CD14-positive monocyte (primary cell): ENCODE results near the gene ABTB1. TPM values are rescaled to one million over a fixed set of nuclear protein-coding genes. Genes with fewer than 3 reads are reported as not detected.
A peak's percentile ranks its signal among the peaks of the same experiment; 100 is the strongest.

Experiments used
- DNase-seq, 3 donors: peaks; one replicate each; pipeline ENCODE4 v3.0.0-alpha.2; 2011 to 2022
- H2AFZ ChIP-seq: 2 replicates; pipeline ENCODE4 v1.6.0; 2012; ENCODE audit warnings: mild to moderate bottlenecking, low read depth, low read length, inconsistent platforms; ENCODE audit not compliant: insufficient read depth, poor library complexity, severe bottlenecking
- H3K27ac ChIP-seq, 2 donors: 1 replicate in 1 of 2; 2 replicates in 1 of 2; pipeline ENCODE4 v1.5.1; 2012 to 2013; ENCODE audit warnings: low read length in 2 of 2, control low read depth in 1 of 2, inconsistent platforms in 1 of 2, low read depth in 1 of 2, mild to moderate bottlenecking in 1 of 2
- H3K27me3 ChIP-seq, 2 donors: one replicate each; pipeline versions ENCODE4 v1.6.0 to v1.6.1; 2011 to 2013; ENCODE audit warnings: low read length in 2 of 2; ENCODE audit not compliant: control insufficient read depth in 2 of 2, insufficient read depth in 2 of 2
- H3K36me3 ChIP-seq, 2 donors: replicated peaks in 1 of 2; 1 replicate in 1 of 2; 2 replicates in 1 of 2; pipeline versions ENCODE4 v1.5.1 to v1.6.1; 2012 to 2013; ENCODE audit warnings: low read length in 2 of 2, control low read depth in 1 of 2, inconsistent platforms in 1 of 2, mild to moderate bottlenecking in 1 of 2; ENCODE audit not compliant: insufficient read depth in 2 of 2, control insufficient read depth in 1 of 2
- H3K4me1 ChIP-seq, 2 donors: 1 replicate in 1 of 2; 2 replicates in 1 of 2; pipeline versions ENCODE4 v1.5.1 to v1.6.1; 2012 to 2013; ENCODE audit warnings: low read length in 2 of 2, control low read depth in 1 of 2, inconsistent platforms in 1 of 2, mild to moderate bottlenecking in 1 of 2, moderate library complexity in 1 of 2; ENCODE audit not compliant: insufficient read depth in 2 of 2, control insufficient read depth in 1 of 2
- H3K4me2 ChIP-seq: replicated peaks from 2 replicates; pipeline ENCODE3; 2012; ENCODE audit warnings: low read length, moderate library complexity, mild to moderate bottlenecking; ENCODE audit not compliant: poor library complexity, severe bottlenecking; ENCODE audit errors: extremely low read depth
- H3K4me3 ChIP-seq, 3 experiments: fragments of 200-600 bp in 1 of 3; sonication (generic) in 1 of 3; replicated peaks in 1 of 3; 1 replicate in 2 of 3; 2 replicates in 1 of 3; pipeline ENCODE4 v1.5.1; 2011 to 2013; ENCODE audit warnings: low read length in 3 of 3, mild to moderate bottlenecking in 3 of 3, control low read depth in 2 of 3, low read depth in 2 of 3, inconsistent platforms in 1 of 3, moderate library complexity in 1 of 3
- H3K79me2 ChIP-seq: 2 replicates; pipeline ENCODE4 v1.6.0; 2012; ENCODE audit warnings: mild to moderate bottlenecking, control low read depth, inconsistent platforms, low read length, moderate library complexity; ENCODE audit not compliant: insufficient read depth
- H3K9ac ChIP-seq: 2 replicates; pipeline ENCODE4 v1.6.0; 2017; ENCODE audit warnings: low read length, mild to moderate bottlenecking; ENCODE audit not compliant: insufficient read depth, poor library complexity, severe bottlenecking
- H3K9me3 ChIP-seq, 2 donors: replicated peaks in 1 of 2; 1 replicate in 1 of 2; 2 replicates in 1 of 2; pipeline versions ENCODE4 v1.5.1 to v1.6.1; 2012 to 2013; ENCODE audit warnings: low read length in 2 of 2, control low read depth in 1 of 2; ENCODE audit not compliant: control insufficient read depth in 1 of 2, insufficient read depth in 1 of 2
- H4K20me1 ChIP-seq: 2 replicates; pipeline ENCODE4 v1.6.0; 2012; ENCODE audit warnings: mild to moderate bottlenecking, low read length, control low read depth, moderate library complexity; ENCODE audit not compliant: insufficient read depth
- H3K27ac Mint-ChIP-seq, 7 donors: one replicate each; pipeline ENCODE4 v1.8.0; 2020; ENCODE audit warnings: mild to moderate bottlenecking in 7 of 7, mixed read lengths in 7 of 7, moderate library complexity in 6 of 7, inconsistent platforms in 2 of 7
- H3K27me3 Mint-ChIP-seq, 3 donors: one replicate each; pipeline ENCODE4 v1.8.0; 2021 to 2022; ENCODE audit warnings: low read depth in 3 of 3, mild to moderate bottlenecking in 3 of 3, mixed read lengths in 3 of 3, moderate library complexity in 3 of 3, inconsistent platforms in 1 of 3
- H3K36me3 Mint-ChIP-seq, 2 donors: one replicate each; pipeline ENCODE4 v1.8.0; 2020; ENCODE audit warnings: mixed read lengths in 2 of 2, inconsistent platforms in 1 of 2, mild to moderate bottlenecking in 1 of 2
- H3K4me1 Mint-ChIP-seq: one replicate; pipeline ENCODE4 v1.8.0; 2020; ENCODE audit warnings: mild to moderate bottlenecking, mixed read lengths
- H3K4me3 Mint-ChIP-seq, 2 donors: one replicate each; pipeline ENCODE4 v1.8.0; 2020; ENCODE audit warnings: mild to moderate bottlenecking in 2 of 2, mixed read lengths in 2 of 2, moderate library complexity in 1 of 2
- H3K9me3 Mint-ChIP-seq, 7 donors: one replicate each; pipeline ENCODE4 v1.8.0; 2020 to 2022; ENCODE audit warnings: mixed read lengths in 7 of 7, mild to moderate bottlenecking in 6 of 7, moderate library complexity in 6 of 7, inconsistent platforms in 2 of 7
- WGBS: methylation state at CpG from one replicate; pipeline ENCODE4 v1.1.5; 2013; ENCODE audit warnings: missing lambda C conversion rate; ENCODE audit not compliant: insufficient coverage; 5-methylcytosine and 5-hydroxymethylcytosine counted together
- intact Hi-C, 2 donors: fragments of 100-400 bp; cut with micrococcal nuclease; formaldehyde crosslinking; loops; one replicate each; pipeline versions ENCODE4 v1.15.0 to v1.15.1; 2023
- polyA plus RNA-seq, 3 donors: library from polyadenylated mRNA; depleted of rRNA in 1 of 3; unstranded in 2 of 3; stranded (reverse) in 1 of 3; fragments of 300-500 nt in 2 of 3; fragments of >200 nt in 1 of 3; fragmentation: Illumina TruSeq in 2 of 3; gene quantifications; 1 replicate in 2 of 3; 2 replicates in 1 of 3; pipeline ENCODE4 v1.2.3, GENCODE V29; 2012 to 2021
- TF ChIP-seq, protein P1 (sequence below): fragments of 200-600 bp; IDR thresholded peaks from one replicate; pipeline ENCODE4 v1.8.0; 2022; ENCODE audit warnings: antibody characterized with exemption, mild to moderate bottlenecking

The ABTB1 gene
- polyA plus RNA-seq, 3 donors, result 107 to 246 (median 118) TPM

DNA sequence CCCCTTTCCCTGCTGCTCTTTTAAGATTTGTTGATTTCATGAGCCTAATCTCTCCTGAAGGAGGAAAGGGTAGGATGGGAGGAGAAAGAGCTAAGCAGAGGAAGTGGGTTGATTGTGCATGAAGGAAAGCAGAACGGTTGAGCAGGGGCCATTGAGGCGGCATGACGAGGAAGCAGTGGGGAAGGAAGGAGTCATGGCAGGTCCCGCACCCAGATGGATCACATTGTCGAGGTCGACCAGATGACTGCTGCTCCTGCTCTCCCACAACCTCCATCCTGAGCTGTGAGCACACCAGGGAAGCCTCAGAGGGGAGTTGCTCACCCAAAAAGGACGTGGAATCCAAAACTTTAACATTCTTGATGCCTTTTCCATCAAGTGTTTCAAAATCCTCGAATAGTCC, 42.8 kb downstream of the ABTB1 start:
- Mint-ChIP-seq H3K36me3 (peaks cover 0 to 8% of the 10 kb centered on the region in 2 donors), H3K9me3 (no peaks in the 10 kb centered on the region), H3K27me3 (peaks cover 0 to 2% (median 0%) of the 10 kb centered on the region in 3 donors), H3K4me3 (no peak overlapping the region), H3K27ac (peak overlapping the region in 1 of 7 donors; percentile 54), H3K4me1 (peaks cover 12% of the 10 kb centered on the region)
- TF ChIP-seq, protein P1, sequence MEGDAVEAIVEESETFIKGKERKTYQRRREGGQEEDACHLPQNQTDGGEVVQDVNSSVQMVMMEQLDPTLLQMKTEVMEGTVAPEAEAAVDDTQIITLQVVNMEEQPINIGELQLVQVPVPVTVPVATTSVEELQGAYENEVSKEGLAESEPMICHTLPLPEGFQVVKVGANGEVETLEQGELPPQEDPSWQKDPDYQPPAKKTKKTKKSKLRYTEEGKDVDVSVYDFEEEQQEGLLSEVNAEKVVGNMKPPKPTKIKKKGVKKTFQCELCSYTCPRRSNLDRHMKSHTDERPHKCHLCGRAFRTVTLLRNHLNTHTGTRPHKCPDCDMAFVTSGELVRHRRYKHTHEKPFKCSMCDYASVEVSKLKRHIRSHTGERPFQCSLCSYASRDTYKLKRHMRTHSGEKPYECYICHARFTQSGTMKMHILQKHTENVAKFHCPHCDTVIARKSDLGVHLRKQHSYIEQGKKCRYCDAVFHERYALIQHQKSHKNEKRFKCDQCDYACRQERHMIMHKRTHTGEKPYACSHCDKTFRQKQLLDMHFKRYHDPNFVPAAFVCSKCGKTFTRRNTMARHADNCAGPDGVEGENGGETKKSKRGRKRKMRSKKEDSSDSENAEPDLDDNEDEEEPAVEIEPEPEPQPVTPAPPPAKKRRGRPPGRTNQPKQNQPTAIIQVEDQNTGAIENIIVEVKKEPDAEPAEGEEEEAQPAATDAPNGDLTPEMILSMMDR, result no peak
- H3K4me2 ChIP-seq, result no peak overlapping the region
- H3K27ac ChIP-seq, result peak overlapping the region in 1 of 2 donors; percentile 13
- peak; percentile 31 to 55 (median 32) for DNase-seq
- H3K4me3 ChIP-seq, result no peak overlapping the region
- intact Hi-C loops, result no loop called here
- peaks cover 8 to 17% of the 10 kb centered on the region in 2 donors for H3K4me1 ChIP-seq
- no peaks in the 10 kb centered on the region for H3K9me3 ChIP-seq
- no peaks in the 10 kb centered on the region for H3K27me3 ChIP-seq
- no peaks in the 10 kb centered on the region for H3K36me3 ChIP-seq
- H2AFZ ChIP-seq, result peak overlapping the region; percentile 51
- no peaks in the 10 kb centered on the region for H4K20me1 ChIP-seq
- H3K9ac ChIP-seq, result no peak overlapping the region
- H3K79me2 ChIP-seq, result no peaks in the 10 kb centered on the region
- WGBS, result 22% methylated on average over 6 of the region's 8 CpGs

GRCh38 chr3:127716384-127716783, 43.6 kb downstream of the ABTB1 start:
- Histone ChIP-seq H3K36me3 (no peaks in the 10 kb centered on the region), H3K4me3 (no peak overlapping the region), H3K9ac (no peak overlapping the region), H3K4me2 (no peak overlapping the region), H2AFZ (no peak overlapping the region), H3K9me3 (no peaks in the 10 kb centered on the region), H3K27ac (no peak overlapping the region), H3K79me2 (no peaks in the 10 kb centered on the region), H3K4me1 (peaks cover 8 to 17% of the 10 kb centered on the region in 2 donors), H4K20me1 (no peaks in the 10 kb centered on the region), H3K27me3 (no peaks in the 10 kb centered on the region)
- WGBS, result 98% methylated on average over 4 of the region's 6 CpGs
- H3K4me3 Mint-ChIP-seq, result no peak overlapping the region
- peak overlapping the region in 1 of 7 donors; percentile 26 for H3K27ac Mint-ChIP-seq
- DNase-seq, result no peak
- intact Hi-C loops, result no loop called here
- H3K36me3 Mint-ChIP-seq, result peaks cover 0 to 8% of the 10 kb centered on the region in 2 donors
- TF ChIP-seq, protein P1, result no peak
- peaks cover 12% of the 10 kb centered on the region for H3K4me1 Mint-ChIP-seq
- no peaks in the 10 kb centered on the region for H3K9me3 Mint-ChIP-seq
- H3K27me3 Mint-ChIP-seq, result peaks cover 0 to 2% (median 0%) of the 10 kb centered on the region in 3 donors
